Trophoblast cell (in vitro differentiated cells and primary cell): Measurements from ENCODE around the gene ABCA8.

Experiments
- DNase-seq, 2 donors: peaks; one replicate each; pipeline ENCODE4 v3.0.0-alpha.2; 2016
- H2AFZ ChIP-seq: 2 replicates; pipeline ENCODE4 v1.6.1; 2013; ENCODE audit warnings: low read length, moderate library complexity, mild to moderate bottlenecking; ENCODE audit not compliant: insufficient read depth, poor library complexity
- H2AK5ac ChIP-seq: 2 replicates; pipeline ENCODE4 v1.6.1; 2013; ENCODE audit warnings: mild to moderate bottlenecking, low read length
- H2BK120ac ChIP-seq: 2 replicates; pipeline ENCODE4 v1.6.1; 2013; ENCODE audit warnings: low read length, mild to moderate bottlenecking, moderate library complexity; ENCODE audit not compliant: insufficient read depth, poor library complexity
- H2BK12ac ChIP-seq: 2 replicates; pipeline ENCODE4 v1.6.1; 2013; ENCODE audit warnings: mild to moderate bottlenecking, low read length, moderate library complexity
- H2BK5ac ChIP-seq: 2 replicates; pipeline ENCODE4 v1.6.1; 2013; ENCODE audit warnings: low read length, low read depth, moderate library complexity, mild to moderate bottlenecking; ENCODE audit not compliant: poor library complexity
- H3K14ac ChIP-seq: 2 replicates; pipeline ENCODE4 v1.6.1; 2013; ENCODE audit warnings: mild to moderate bottlenecking, low read length
- H3K18ac ChIP-seq: 2 replicates; pipeline ENCODE4 v1.6.1; 2013; ENCODE audit warnings: mild to moderate bottlenecking, low read length
- H3K23ac ChIP-seq: 2 replicates; pipeline ENCODE4 v1.6.1; 2013; ENCODE audit warnings: low read length
- H3K27ac ChIP-seq: 2 replicates; pipeline ENCODE4 v1.5.1; 2013; ENCODE audit warnings: low read depth, mild to moderate bottlenecking, inconsistent platforms, low read length, moderate library complexity
- H3K27me3 ChIP-seq: 2 replicates; pipeline ENCODE4 v1.6.1; 2013; ENCODE audit warnings: inconsistent platforms, mild to moderate bottlenecking, low read length, moderate library complexity; ENCODE audit not compliant: insufficient read depth
- H3K36me3 ChIP-seq, 2 experiments: 1 replicate in 1 of 2; 2 replicates in 1 of 2; pipeline ENCODE4 v1.6.1; 2013; ENCODE audit warnings: low read length in 2 of 2, mild to moderate bottlenecking in 2 of 2, moderate library complexity in 1 of 2; ENCODE audit not compliant: insufficient read depth in 2 of 2, control insufficient read depth in 1 of 2
- H3K4ac ChIP-seq: 2 replicates; pipeline ENCODE4 v1.6.1; 2013; ENCODE audit warnings: low read depth, mild to moderate bottlenecking, low read length, moderate library complexity
- H3K4me1 ChIP-seq, 2 experiments: 1 replicate in 1 of 2; 2 replicates in 1 of 2; pipeline ENCODE4 v1.6.1; 2013; ENCODE audit warnings: low read length in 2 of 2, mild to moderate bottlenecking in 2 of 2, moderate library complexity in 1 of 2; ENCODE audit not compliant: insufficient read depth in 2 of 2, control insufficient read depth in 1 of 2
- H3K4me2 ChIP-seq: 2 replicates; pipeline ENCODE4 v1.6.1; 2013; ENCODE audit warnings: inconsistent platforms, mild to moderate bottlenecking, low read length, moderate library complexity
- H3K4me3 ChIP-seq: 2 replicates; pipeline ENCODE4 v1.5.1; 2013; ENCODE audit warnings: mild to moderate bottlenecking, low read depth, low read length, inconsistent platforms
- H3K79me1 ChIP-seq: one replicate; pipeline ENCODE4 v1.6.1; 2013; ENCODE audit warnings: low read length
- H3K79me2 ChIP-seq: 2 replicates; pipeline ENCODE4 v1.6.1; 2013; ENCODE audit warnings: low read length, mild to moderate bottlenecking; ENCODE audit not compliant: control insufficient read depth, insufficient read depth, poor library complexity
- H3K9ac ChIP-seq: 2 replicates; pipeline ENCODE4 v1.6.1; 2013; ENCODE audit warnings: mild to moderate bottlenecking, low read length
- H3K9me3 ChIP-seq: 2 replicates; pipeline ENCODE4 v1.6.1; 2013; ENCODE audit warnings: low read depth, mild to moderate bottlenecking, control low read depth, inconsistent platforms, low read length; ENCODE audit not compliant: insufficient read depth
- H4K12ac ChIP-seq: 2 replicates; pipeline ENCODE4 v1.6.1; 2013; ENCODE audit warnings: low read depth, mild to moderate bottlenecking, low read length, moderate library complexity
- H4K8ac ChIP-seq: 2 replicates; pipeline ENCODE4 v1.6.1; 2013; ENCODE audit warnings: low read depth, mild to moderate bottlenecking, low read length, moderate library complexity
- H4K91ac ChIP-seq: one replicate; pipeline ENCODE4 v1.6.1; 2013; ENCODE audit warnings: low read depth, mild to moderate bottlenecking, low read length, moderate library complexity
- WGBS: extraction: QIAGEN DNeasy Blood & Tissue Kit; methylation state at CpG from one replicate; pipeline ENCODE4 v1.1.7; 2013; ENCODE audit warnings: missing lambda C conversion rate; ENCODE audit not compliant: insufficient read length, insufficient coverage; ENCODE audit errors: extremely low coverage; 5-methylcytosine and 5-hydroxymethylcytosine counted together

The ABCA8 gene

GRCh38 chr17:68849673-68850610 lies 105.2 kb downstream of the ABCA8 start:
- no peak overlapping the region for H2BK120ac ChIP-seq
- no peak for DNase-seq
- no peak overlapping the region for H3K9ac ChIP-seq
- no peaks in the 10 kb centered on the region for H3K4me1 ChIP-seq
- H2BK5ac ChIP-seq = no peak overlapping the region
- H3K36me3 ChIP-seq = no peaks in the 10 kb centered on the region
- no peak overlapping the region for H2AFZ ChIP-seq
- no peaks in the 10 kb centered on the region for H3K9me3 ChIP-seq
- no peaks in the 10 kb centered on the region for H3K79me1 ChIP-seq
- WGBS = no CpG with 5 or more reads among the region's 7 CpGs
- H3K23ac ChIP-seq = no peak overlapping the region
- no peak overlapping the region for H3K27ac ChIP-seq
- no peaks in the 10 kb centered on the region for H3K27me3 ChIP-seq
- H3K4ac ChIP-seq = no peak overlapping the region
- no peak overlapping the region for H4K8ac ChIP-seq
- no peak overlapping the region for H3K18ac ChIP-seq
- H4K91ac ChIP-seq = no peak overlapping the region
- H2AK5ac ChIP-seq = no peak overlapping the region
- H3K79me2 ChIP-seq = no peaks in the 10 kb centered on the region
- no peak overlapping the region for H4K12ac ChIP-seq
- no peak overlapping the region for H3K4me3 ChIP-seq
- H2BK12ac ChIP-seq = no peak overlapping the region
- H3K4me2 ChIP-seq = no peak overlapping the region
- no peak overlapping the region for H3K14ac ChIP-seq

- no peak overlapping the region for H2BK120ac ChIP-seq
- H3K18ac ChIP-seq = no peak overlapping the region
- no peak overlapping the region for H4K8ac ChIP-seq
- no peak overlapping the region for H3K27ac ChIP-seq
- no peak overlapping the region for H3K9ac ChIP-seq
- no peaks in the 10 kb centered on the region for H3K27me3 ChIP-seq
- H2AK5ac ChIP-seq = no peak overlapping the region
- H3K4me1 ChIP-seq = no peaks in the 10 kb centered on the region
- H2BK5ac ChIP-seq = no peak overlapping the region
- no peaks in the 10 kb centered on the region for H3K79me2 ChIP-seq
- no peak overlapping the region for H4K91ac ChIP-seq
- H3K4me2 ChIP-seq = no peak overlapping the region
- no CpG with 5 or more reads among the region's 1 CpG for WGBS
- no peak overlapping the region for H2BK12ac ChIP-seq
- no peaks in the 10 kb centered on the region for H3K36me3 ChIP-seq
- no peaks in the 10 kb centered on the region for H3K79me1 ChIP-seq
- no peak overlapping the region for H4K12ac ChIP-seq
- no peak overlapping the region for H3K4ac ChIP-seq
- no peak overlapping the region for H3K14ac ChIP-seq
- no peak overlapping the region for H2AFZ ChIP-seq
- H3K23ac ChIP-seq = no peak overlapping the region
- no peak overlapping the region for H3K4me3 ChIP-seq
- no peaks in the 10 kb centered on the region for H3K9me3 ChIP-seq
- DNase-seq = no peak
These were observed 107.5 kb downstream of the ABCA8 start for GRCh38 chr17:68847711-68848110.

- no peak overlapping the region for H2BK5ac ChIP-seq
- H3K27me3 ChIP-seq = no peaks in the 10 kb centered on the region
- H3K4ac ChIP-seq = no peak overlapping the region
- WGBS = no CpG with 5 or more reads among the region's 3 CpGs
- H2AFZ ChIP-seq = no peak overlapping the region
- H2BK12ac ChIP-seq = no peak overlapping the region
- H3K36me3 ChIP-seq = no peaks in the 10 kb centered on the region
- H3K4me2 ChIP-seq = no peak overlapping the region
- no peak overlapping the region for H4K8ac ChIP-seq
- H3K4me3 ChIP-seq = no peak overlapping the region
- no peak overlapping the region for H3K23ac ChIP-seq
- no peak overlapping the region for H3K14ac ChIP-seq
- no peaks in the 10 kb centered on the region for H3K79me1 ChIP-seq
- no peaks in the 10 kb centered on the region for H3K4me1 ChIP-seq
- no peak overlapping the region for H2AK5ac ChIP-seq
- H3K27ac ChIP-seq = no peak overlapping the region
- no peaks in the 10 kb centered on the region for H3K79me2 ChIP-seq
- DNase-seq = no peak
- no peak overlapping the region for H2BK120ac ChIP-seq
- no peak overlapping the region for H3K9ac ChIP-seq
- no peak overlapping the region for H3K18ac ChIP-seq
- no peak overlapping the region for H4K91ac ChIP-seq
- no peak overlapping the region for H4K12ac ChIP-seq
- H3K9me3 ChIP-seq = no peaks in the 10 kb centered on the region
These were observed 111.7 kb downstream of the ABCA8 start for GRCh38 chr17:68843522-68843921.

GRCh38 chr17:68840073-68840472 lies 115.1 kb downstream of the ABCA8 start:
- H3K18ac ChIP-seq = no peak overlapping the region
- H2BK12ac ChIP-seq = no peak overlapping the region
- no peak overlapping the region for H3K4me3 ChIP-seq
- H3K9ac ChIP-seq = no peak overlapping the region
- no peak overlapping the region for H2AK5ac ChIP-seq
- no peaks in the 10 kb centered on the region for H3K36me3 ChIP-seq
- H3K79me2 ChIP-seq = no peaks in the 10 kb centered on the region
- no CpG with 5 or more reads among the region's 4 CpGs for WGBS
- no peak overlapping the region for H3K23ac ChIP-seq
- no peaks in the 10 kb centered on the region for H3K4me1 ChIP-seq
- no peaks in the 10 kb centered on the region for H3K27me3 ChIP-seq
- no peak overlapping the region for H3K14ac ChIP-seq
- no peak overlapping the region for H3K27ac ChIP-seq
- H3K9me3 ChIP-seq = no peaks in the 10 kb centered on the region
- no peak overlapping the region for H2BK5ac ChIP-seq
- no peak overlapping the region for H2BK120ac ChIP-seq
- no peaks in the 10 kb centered on the region for H3K79me1 ChIP-seq
- H3K4me2 ChIP-seq = no peak overlapping the region
- H2AFZ ChIP-seq = no peak overlapping the region
- H4K12ac ChIP-seq = no peak overlapping the region
- no peak for DNase-seq
- no peak overlapping the region for H3K4ac ChIP-seq
- H4K91ac ChIP-seq = no peak overlapping the region
- H4K8ac ChIP-seq = no peak overlapping the region
